ENCODE results near the gene KRTAP1-4. TPM values are rescaled to one million over a fixed set of nuclear protein-coding genes. Genes with fewer than 3 reads are reported as not detected.
"Not testable (repeated sequence)": the region's sequence is repeated elsewhere in the genome, so short reads cannot be mapped to it uniquely, and the experiment has no call there.

Gene KRTAP1-4
- polyA plus RNA-seq, 1 donor: not detected

DNA sequence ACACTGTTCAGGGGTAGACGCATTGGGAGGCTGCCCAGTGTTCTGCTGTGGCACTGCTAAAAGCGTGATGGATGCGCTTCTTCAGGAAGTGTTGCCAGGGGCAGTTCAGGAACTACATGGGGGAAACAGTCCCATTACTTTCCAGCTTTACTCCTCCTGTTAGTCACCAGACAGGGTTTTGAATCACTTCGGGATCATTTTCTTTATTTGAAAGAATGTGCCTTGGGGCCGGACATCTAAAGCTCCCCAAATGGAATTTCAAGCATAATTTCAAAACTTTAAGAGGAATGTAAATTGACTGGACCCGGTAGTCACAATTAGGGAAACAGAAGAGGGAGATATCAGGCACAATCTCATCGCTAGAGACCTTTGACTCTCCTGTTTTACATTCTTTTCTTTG lies 18.4 kb upstream of the KRTAP1-4 start:
- no peak for DNase-seq (ENCODE audit: low read depth)

GRCh38 chr17:41046735-41047465 lies 16.9 kb upstream of the KRTAP1-4 start, which contains the start of gene KRTAP2-1:
TSS of gene KRTAP2-1 (minus strand) at chr17:41047316. CDS start at chr17:41047267, 49 bp downstream.
- not testable (repeated sequence) for DNase-seq (ENCODE audit: low read depth)

DNA sequence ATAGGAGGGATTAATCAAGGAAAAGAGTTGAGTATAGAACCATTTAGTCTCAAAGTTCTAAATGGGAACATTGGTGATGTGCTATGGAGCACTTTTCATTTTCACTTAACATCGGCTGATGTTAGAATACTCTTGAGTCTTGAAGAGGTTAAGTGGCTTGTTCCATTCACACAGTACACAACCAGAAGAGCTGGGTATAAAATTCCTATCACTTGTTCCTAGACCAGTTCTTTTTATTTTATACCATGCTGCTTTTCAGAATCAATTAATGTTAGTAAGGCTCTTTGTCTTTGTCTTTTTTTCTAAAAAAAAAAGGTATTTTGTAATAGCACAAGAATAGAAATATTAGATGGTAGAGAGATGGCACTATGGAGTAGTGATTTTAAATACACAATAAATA lies 13.0 kb upstream of the KRTAP1-4 start:
- DNase-seq (ENCODE audit: low read depth): no peak

- DNase-seq (ENCODE audit: low read depth): not testable (repeated sequence)
Observed at GRCh38 chr17:41040783-41041571, 11.0 kb upstream of the KRTAP1-4 start, which contains the start of gene KRTAP1-1. TSS of gene KRTAP1-1 (minus strand) at chr17:41041450. CDS start at chr17:41041397, 53 bp downstream.

GRCh38 chr17:41037853-41038350 lies 7.9 kb upstream of the KRTAP1-4 start:
- no peak for DNase-seq (ENCODE audit: low read depth)

DNA sequence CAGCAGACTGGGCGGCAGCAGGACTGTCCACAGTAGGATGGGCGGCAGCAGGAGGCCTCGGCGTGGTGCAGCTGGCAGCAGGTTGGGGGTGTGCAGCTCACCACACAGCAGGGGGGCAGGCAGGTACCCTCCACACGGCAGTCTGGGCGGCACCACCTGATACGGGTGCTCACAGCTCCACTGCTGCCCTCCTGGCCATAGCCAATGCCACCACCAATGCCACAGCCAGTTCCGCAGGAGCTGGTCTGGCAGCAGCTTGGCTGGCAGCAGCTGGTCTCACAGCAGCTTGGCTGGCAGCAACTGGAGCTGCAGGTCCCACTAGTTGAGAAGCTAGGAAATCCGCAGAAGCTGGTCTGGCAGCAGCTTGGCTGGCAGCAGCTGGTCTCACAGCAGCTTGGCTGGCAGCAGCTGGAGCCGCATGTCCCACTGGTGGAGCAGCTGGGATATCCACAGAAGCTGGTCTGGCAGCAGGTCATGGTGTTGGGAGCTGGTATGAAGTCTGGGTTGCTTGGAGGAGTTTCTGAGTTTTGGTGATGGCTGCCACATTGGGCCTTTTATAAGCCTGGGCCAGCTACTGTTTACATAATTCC lies 4.4 kb upstream of the KRTAP1-4 start, which contains the start of gene KRTAP1-3:
Gene KRTAP1-3 (minus strand): TSS at position 529 of the 590 bp plus-strand sequence. CDS start 53 bp downstream, at position 476.
- DNase-seq (ENCODE audit: low read depth): not testable (repeated sequence)

DNA sequence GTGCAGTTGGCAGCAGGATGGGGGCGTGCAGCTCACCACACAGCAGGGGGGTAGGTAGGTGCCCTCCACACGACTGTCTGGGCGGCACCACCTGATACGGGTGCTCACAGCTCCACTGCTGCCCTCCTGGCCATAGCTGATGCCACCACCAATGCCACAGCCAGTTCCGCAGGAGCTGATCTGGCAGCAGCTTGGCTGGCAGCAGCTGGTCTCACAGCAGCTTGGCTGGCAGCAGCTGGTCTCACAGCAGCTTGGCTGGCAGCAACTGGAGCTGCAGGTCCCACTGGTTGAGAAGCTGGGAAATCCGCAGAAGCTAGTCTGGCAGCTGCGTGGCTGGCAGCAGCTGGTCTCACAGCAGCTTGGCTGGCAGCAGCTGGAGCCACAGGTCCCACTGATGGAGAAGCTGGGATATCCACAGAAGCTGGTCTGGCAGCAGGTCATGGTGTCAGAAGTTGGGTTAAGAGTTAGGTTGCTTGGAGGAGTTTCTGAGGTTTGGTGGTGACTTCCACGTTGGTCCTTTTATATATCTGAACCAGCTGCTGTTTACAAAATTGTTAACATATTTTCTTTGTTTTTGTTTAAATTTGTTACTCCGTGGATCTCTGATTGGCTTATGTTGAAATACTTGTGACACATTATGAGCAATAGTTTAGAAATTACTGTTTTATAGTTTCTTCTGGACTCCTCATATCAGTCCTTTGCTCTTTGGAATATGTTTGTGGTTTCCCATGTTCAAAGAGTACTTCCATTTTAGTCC lies 3.1 kb downstream of the KRTAP1-4 start, which contains the start of gene KRTAP1-5:
Gene KRTAP1-5 (minus strand): TSS at position 494 of the 757 bp plus-strand sequence. CDS start 53 bp downstream, at position 441.
- DNase-seq (ENCODE audit: low read depth): no peak

DNA sequence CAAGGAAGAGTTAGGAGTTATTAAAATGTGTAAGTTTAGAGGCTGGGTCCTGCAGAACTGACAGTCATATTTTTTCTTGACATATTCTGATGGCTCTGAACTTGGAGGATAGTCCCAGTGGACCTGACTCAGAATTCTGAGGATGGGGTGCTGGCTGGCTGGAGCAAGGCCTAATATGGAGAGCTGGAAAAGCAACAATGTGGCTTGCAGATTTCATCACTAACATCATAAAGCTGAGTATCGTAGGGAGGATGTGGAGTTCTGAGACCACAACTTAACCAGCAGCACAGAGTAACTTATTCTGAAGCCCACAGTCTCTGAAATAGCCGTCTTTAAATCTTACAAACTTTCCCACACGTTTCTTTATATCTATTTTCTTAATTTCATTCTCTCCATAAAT lies 5.3 kb downstream of the KRTAP1-4 start:
- no peak for DNase-seq (ENCODE audit: low read depth)

- DNase-seq (ENCODE audit: low read depth): no peak
Observed at GRCh38 chr17:41020336-41020735, 9.7 kb downstream of the KRTAP1-4 start.

- DNase-seq (ENCODE audit: low read depth): no peak
Observed at GRCh38 chr17:41019415-41019814, 10.6 kb downstream of the KRTAP1-4 start.

GRCh38 chr17:41018541-41018940 lies 11.5 kb downstream of the KRTAP1-4 start:
- no peak for DNase-seq (ENCODE audit: low read depth)

- no peak for DNase-seq (ENCODE audit: low read depth)
Observed at GRCh38 chr17:41016578-41017215, 13.3 kb downstream of the KRTAP1-4 start.

- no peak for DNase-seq (ENCODE audit: low read depth)
Observed at GRCh38 chr17:41015454-41015853, 14.5 kb downstream of the KRTAP1-4 start.

DNA sequence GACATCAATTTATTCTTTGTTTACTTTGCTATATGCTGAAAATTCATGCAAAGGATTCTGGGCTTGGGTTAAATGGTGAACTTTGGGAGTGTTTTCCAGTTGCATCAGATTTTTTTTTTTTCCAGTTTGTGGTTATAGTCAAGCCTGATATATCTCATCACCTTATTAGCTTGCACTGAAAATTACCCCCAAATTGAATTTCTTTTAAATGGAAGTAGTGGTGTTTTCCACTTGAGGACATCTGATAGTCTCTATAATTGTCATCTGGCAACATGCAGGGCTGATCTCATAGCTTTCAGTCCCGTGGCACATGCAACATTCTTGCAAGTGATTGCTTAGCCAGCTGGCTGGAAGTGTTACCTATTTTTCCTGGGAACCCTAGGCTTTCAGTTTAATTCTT lies 16.4 kb downstream of the KRTAP1-4 start:
- peak; percentile 14 for DNase-seq (ENCODE audit: low read depth)

DNA sequence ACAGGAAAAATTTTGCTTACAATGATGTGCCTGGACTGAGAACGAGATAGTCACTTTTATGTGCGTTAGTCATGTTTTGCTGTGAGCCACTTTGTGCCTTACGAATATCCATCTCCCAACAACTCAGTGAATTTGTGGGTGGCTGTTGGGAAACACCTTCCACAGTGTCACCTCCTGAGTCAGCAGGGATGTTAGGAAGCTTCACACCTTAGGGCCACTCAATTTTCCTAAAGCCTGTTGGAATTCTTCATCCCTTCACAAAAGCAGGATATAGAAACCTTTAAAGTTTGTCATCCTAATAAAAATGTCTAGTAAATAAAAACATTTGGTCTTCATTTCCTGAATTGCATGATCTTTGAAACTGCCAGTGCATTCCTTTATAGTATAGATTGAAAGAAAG lies 16.8 kb downstream of the KRTAP1-4 start:
- DNase-seq (ENCODE audit: low read depth): no peak

GRCh38 chr17:41012326-41013120 lies 17.5 kb downstream of the KRTAP1-4 start:
- DNase-seq (ENCODE audit: low read depth): no peak

DNA sequence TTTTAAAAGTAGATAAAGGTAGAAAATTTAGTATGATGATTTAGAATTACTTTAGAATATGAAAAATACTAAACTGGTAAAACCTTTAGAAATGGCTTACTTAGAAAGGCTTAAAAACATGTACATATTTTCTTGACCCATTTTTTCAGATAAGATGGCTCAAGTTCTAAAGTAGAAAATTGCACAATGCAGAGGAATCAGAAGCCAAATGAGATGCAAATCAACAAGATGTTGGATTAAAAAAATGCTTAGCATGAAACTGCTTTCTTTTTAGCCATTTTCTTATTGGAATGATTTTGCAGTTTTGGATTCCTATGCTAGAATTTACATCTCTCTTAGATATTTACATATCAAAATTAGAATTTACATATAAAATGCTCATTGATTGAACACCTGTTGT lies 19.6 kb downstream of the KRTAP1-4 start:
- no peak for DNase-seq (ENCODE audit: low read depth)

GRCh38 chr17:41009936-41010335 lies 20.1 kb downstream of the KRTAP1-4 start:
- DNase-seq (ENCODE audit: low read depth): no peak

GRCh38 chr17:41009301-41009760 lies 20.7 kb downstream of the KRTAP1-4 start:
- DNase-seq (ENCODE audit: low read depth): no peak

DNA sequence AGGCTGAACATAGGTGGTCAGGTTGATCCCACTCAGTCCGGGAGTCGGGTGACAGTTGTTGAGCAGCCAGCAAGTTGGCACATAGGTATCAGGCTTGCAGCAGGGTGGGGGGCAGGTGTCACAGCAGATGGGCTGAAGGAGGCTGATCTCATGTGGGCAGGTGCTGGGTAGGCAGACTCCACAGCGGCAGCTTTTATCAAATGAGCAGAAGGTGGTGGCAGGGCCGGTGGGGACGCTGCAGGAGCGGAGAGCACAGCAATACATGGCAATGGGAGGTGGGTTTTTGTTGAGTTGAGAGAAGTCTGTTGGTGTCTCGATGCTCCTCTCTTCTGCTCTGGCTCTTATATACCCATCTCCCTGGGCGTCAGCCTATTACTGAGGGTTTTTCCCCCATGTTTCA lies 21.2 kb downstream of the KRTAP1-4 start, which contains the start of gene KRTAP3-1:
Gene KRTAP3-1 (minus strand): TSS at position 318 of the 400 bp plus-strand sequence. CDS start 54 bp downstream, at position 264.
- DNase-seq (ENCODE audit: low read depth): no peak
